Stomach (tissue), 4 donors: ENCODE results near the gene MRPS12.

Source experiments
- EP300 ChIP-seq: sonication (generic); formaldehyde crosslinking; IDR thresholded peaks from one replicate; pipeline ENCODE4 v1.6.1; 2017; ENCODE audit warnings: antibody characterized with exemption
- POLR2A ChIP-seq, 4 donors: fragments of 450-650 bp; IDR thresholded peaks; one replicate each; pipeline ENCODE4 v1.6.1; 2016; ENCODE audit warnings: antibody characterized with exemption in 4 of 4, control low read depth in 2 of 4, mild to moderate bottlenecking in 1 of 4, moderate library complexity in 1 of 4
- POLR2AphosphoS5 ChIP-seq, 3 donors: sonication (generic); formaldehyde crosslinking; IDR thresholded peaks; one replicate each; pipeline ENCODE4 v1.6.1; 2016; ENCODE audit warnings: antibody characterized with exemption in 3 of 3
- TF ChIP-seq, protein P1 (sequence below), 7 experiments: fragments of 450-650 bp in 4 of 7; fragments of 200-600 bp in 3 of 7; sonication (generic) in 3 of 7; IDR thresholded peaks; one replicate each; pipeline ENCODE4 v1.5.1; 2016 to 2019; ENCODE audit warnings: antibody characterized with exemption in 7 of 7, control low read depth in 2 of 7, mild to moderate bottlenecking in 1 of 7

GRCh38 chr19:38900743-38901190, 30.0 kb upstream of the MRPS12 start:
- no peak for TF ChIP-seq POLR2A (IDR thresholded peaks at IDR 0.05)
- TF ChIP-seq, protein P1, sequence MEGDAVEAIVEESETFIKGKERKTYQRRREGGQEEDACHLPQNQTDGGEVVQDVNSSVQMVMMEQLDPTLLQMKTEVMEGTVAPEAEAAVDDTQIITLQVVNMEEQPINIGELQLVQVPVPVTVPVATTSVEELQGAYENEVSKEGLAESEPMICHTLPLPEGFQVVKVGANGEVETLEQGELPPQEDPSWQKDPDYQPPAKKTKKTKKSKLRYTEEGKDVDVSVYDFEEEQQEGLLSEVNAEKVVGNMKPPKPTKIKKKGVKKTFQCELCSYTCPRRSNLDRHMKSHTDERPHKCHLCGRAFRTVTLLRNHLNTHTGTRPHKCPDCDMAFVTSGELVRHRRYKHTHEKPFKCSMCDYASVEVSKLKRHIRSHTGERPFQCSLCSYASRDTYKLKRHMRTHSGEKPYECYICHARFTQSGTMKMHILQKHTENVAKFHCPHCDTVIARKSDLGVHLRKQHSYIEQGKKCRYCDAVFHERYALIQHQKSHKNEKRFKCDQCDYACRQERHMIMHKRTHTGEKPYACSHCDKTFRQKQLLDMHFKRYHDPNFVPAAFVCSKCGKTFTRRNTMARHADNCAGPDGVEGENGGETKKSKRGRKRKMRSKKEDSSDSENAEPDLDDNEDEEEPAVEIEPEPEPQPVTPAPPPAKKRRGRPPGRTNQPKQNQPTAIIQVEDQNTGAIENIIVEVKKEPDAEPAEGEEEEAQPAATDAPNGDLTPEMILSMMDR (IDR thresholded peaks at IDR 0.05): no peak
- no peak for TF ChIP-seq POLR2AphosphoS5 (IDR thresholded peaks at IDR 0.05)
- no peak for TF ChIP-seq EP300
